ENCODE measurements around the gene TOP2B.

TOP2B gene

DNA sequence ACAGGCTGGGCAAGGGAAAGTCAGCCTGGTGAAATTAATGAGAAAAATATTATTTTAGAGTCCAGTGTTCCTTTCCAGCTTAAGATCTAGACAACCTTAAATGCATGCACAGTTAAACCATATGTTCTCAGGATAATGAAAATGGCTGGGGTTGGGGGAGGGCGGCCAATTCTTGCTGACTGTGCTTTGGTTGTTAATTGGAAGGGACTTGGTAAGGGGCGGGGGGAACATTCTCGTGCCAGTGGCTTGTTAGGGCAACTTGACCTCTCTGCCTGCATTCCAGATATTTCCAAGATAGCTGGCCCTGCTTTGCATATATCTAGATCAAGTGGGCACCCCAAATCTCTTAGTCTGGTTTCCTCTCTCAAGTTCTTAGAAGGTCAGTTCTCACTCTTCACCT is 112.5 kb downstream of the TOP2B start:
- H3K36me3 Mint-ChIP-seq (ENCODE audit: low read depth) = no peaks in the 10 kb centered on the region
- no peak overlapping the region for H3K27ac Mint-ChIP-seq
- no peaks in the 10 kb centered on the region for H3K9me3 Mint-ChIP-seq
- H3K27me3 Mint-ChIP-seq = peaks cover 3% of the 10 kb centered on the region
- H3K4me3 Mint-ChIP-seq = no peak overlapping the region
- H3K4me1 Mint-ChIP-seq (ENCODE audit: low read depth) = no peaks in the 10 kb centered on the region

DNA sequence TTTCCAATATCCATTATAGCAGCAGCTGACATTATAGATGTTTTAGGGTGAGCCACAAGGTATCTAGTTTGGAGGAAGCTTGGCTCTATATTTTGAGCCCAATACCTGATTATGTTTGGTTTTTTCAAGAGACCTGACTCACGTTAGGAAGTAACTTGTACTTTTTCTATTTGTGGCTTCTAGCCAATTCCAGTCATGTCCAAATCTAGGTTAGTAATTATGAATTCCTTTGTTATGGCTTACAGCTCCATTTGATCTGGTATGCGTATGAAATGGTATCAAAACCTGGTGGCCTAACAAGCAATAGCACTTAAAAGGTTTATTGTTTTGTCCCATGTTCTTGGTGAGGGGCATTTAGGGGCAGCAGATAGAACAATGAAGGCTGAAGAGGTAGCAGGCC is 115.9 kb downstream of the TOP2B start:
- H3K36me3 Mint-ChIP-seq (ENCODE audit: low read depth) = no peaks in the 10 kb centered on the region
- H3K27ac Mint-ChIP-seq = no peak overlapping the region
- H3K27me3 Mint-ChIP-seq = peaks cover 3% of the 10 kb centered on the region
- no peaks in the 10 kb centered on the region for H3K9me3 Mint-ChIP-seq
- H3K4me3 Mint-ChIP-seq = no peak overlapping the region
- H3K4me1 Mint-ChIP-seq (ENCODE audit: low read depth) = no peaks in the 10 kb centered on the region

DNA sequence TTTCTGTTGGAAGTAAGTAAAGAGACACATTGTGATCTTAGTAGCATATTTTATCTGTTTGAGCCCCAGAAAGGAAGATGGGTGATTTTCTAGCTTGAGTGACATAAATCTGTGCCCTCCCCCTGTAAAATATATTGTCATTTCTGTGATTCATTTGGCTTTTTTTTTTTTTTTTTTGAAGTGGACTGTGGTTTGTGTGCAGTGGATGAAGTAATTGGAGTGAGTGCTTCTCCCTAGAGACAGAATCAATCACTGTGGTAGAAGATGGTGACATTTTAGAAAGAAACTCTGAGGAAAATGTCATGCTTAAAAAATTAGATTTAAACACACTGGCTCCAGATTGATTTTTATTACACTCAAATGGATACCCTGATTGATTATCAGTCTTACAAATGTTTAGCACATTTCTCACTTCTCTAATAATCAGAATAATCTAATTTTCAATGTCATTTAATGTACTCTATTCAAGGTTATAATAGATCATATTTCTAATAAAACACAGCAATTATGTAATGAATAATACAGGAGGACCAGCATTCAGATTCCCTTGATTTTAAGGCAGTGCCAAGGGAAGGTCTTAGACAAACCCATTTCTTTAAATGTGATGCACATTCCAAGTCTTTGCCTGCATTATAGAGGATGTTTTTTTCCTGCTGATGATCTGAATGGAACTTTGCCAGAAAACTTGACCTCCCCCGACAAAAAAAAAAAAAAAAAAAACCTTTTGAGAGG is 116.6 kb downstream of the TOP2B start:
- Mint-ChIP-seq H3K4me3 (no peak overlapping the region), H3K27ac (no peak overlapping the region), H3K9me3 (no peaks in the 10 kb centered on the region), H3K4me1 (ENCODE audit: low read depth) (no peaks in the 10 kb centered on the region), H3K36me3 (ENCODE audit: low read depth) (no peaks in the 10 kb centered on the region), H3K27me3 (peaks cover 3% of the 10 kb centered on the region)

All from stimulated activated naive CD8-positive, alpha-beta T cell treated with anti-CD3 and anti-CD28 coated beads, Interleukin-15, Interleukin-2, amounts not matched to agents 100 ng/mL and 50 ng/mL, for 24 hours (primary cell).